Measurements from ENCODE around the gene LMCD1. TPM values are rescaled to one million over a fixed set of nuclear protein-coding genes. Genes with fewer than 3 reads are reported as not detected.

LMCD1 gene
- total and polyA plus RNA-seq, 2 of the 8 experiments (the other 6 are each of a cell fraction or from before 2014, with no cell fraction given) = 12.3 to 26.5 TPM

GRCh38 chr3:8492744-8493511, 8.7 kb upstream of the LMCD1 start:
- no peaks in the 10 kb centered on the region for H3K79me1 ChIP-seq (ENCODE audit: low read depth, low read length)
- no peak overlapping the region for H2BK12ac ChIP-seq (ENCODE audit: low read depth, low read length)
- 88% methylated on average over 7 of the region's 7 CpGs; no CpG with 5 or more reads in 1 of the 2 experiments for WGBS, 2 experiments (ENCODE audit: extremely low coverage in 1 of 2, insufficient coverage in 1 of 2, insufficient read length in 1 of 2, insufficient replicate concordance in 2 of 2, low coverage in 1 of 2, low lambda C conversion rate in 2 of 2, missing lambda C conversion rate in 1 of 2)
- H3K4me1 ChIP-seq (replicated peaks in 1 of 4; ENCODE audit: control insufficient read depth in 3 of 4, insufficient read depth in 4 of 4, low read length in 3 of 4) = peaks cover 0 to 10% (median 7%) of the 10 kb centered on the region in 4 experiments; a peak in 5 of 7 replicates
- ChIA-PET CTCF (ENCODE audit: partially characterized antibody) (interaction anchor here (0.6 kb wide), 1 partner anchor 12 kb away, joined by 4 read pairs; no protein-coding TSS in a partner anchor), POLR2A (ENCODE audit: partially characterized antibody) (no interaction called here)
- H3K23me2 ChIP-seq (ENCODE audit: low read depth, low read length) = no peaks in the 10 kb centered on the region
- no peak overlapping the region for H4K8ac ChIP-seq (ENCODE audit: extremely low read depth, insufficient read depth, low read length)
- H3K9ac ChIP-seq (replicated peaks in 1 of 4; ENCODE audit: extremely low read depth in 1 of 4, low read depth in 3 of 4, low read length in 3 of 4) = no peak overlapping the region
- no peak overlapping the region for H3K4ac ChIP-seq (replicated peaks; ENCODE audit: insufficient read length, low read depth, low read length)
- TF ChIP-seq TBP (IDR thresholded peaks at IDR 0.05; ENCODE audit: low read depth, low read length) = no peak
- H2BK120ac ChIP-seq (replicated peaks; ENCODE audit: low read depth, low read length) = no peak overlapping the region
- H4K20me1 ChIP-seq (replicated peaks in 1 of 2; ENCODE audit: control insufficient read depth in 1 of 2, insufficient read depth in 2 of 2, low read length in 2 of 2) = no peaks in the 10 kb centered on the region
- no peak overlapping the region for H3K4me2 ChIP-seq (ENCODE audit: insufficient read depth in 1 of 2, low read depth in 2 of 2, low read length in 2 of 2)
- no peak overlapping the region for H2BK15ac ChIP-seq (ENCODE audit: low read length)
- H3K27ac ChIP-seq (ENCODE audit: low read depth, low read length) = no peak overlapping the region
- H2BK5ac ChIP-seq (ENCODE audit: low read depth, low read length) = no peak overlapping the region
- no peak overlapping the region for H4K91ac ChIP-seq (replicated peaks; ENCODE audit: insufficient read length, low read length)
- DNase-seq (ENCODE audit: low read depth in 1 of 2, low spot score in 2 of 2) = no peak
- no peak overlapping the region for H3K14ac ChIP-seq (ENCODE audit: insufficient read length)
- H3K18ac ChIP-seq (ENCODE audit: extremely low read depth, low read length) = no peak overlapping the region
- H3K79me2 ChIP-seq (ENCODE audit: control insufficient read depth in 1 of 2, insufficient read depth in 2 of 2, low read length in 2 of 2) = no peaks in the 10 kb centered on the region
- FAIRE-seq = no peak
- H3K4me3 ChIP-seq (ENCODE audit: extremely low read depth in 1 of 4, insufficient read depth in 2 of 4, low read depth in 3 of 4, low read length in 4 of 4) = no peak overlapping the region
- no peaks in the 10 kb centered on the region for H3K9me3 ChIP-seq (ENCODE audit: insufficient read depth in 2 of 2, low read depth in 1 of 2, low read length in 1 of 2)
- no peak overlapping the region for H2AK5ac ChIP-seq (ENCODE audit: low read depth, low read length)
- H3K23ac ChIP-seq (ENCODE audit: insufficient read length) = no peak overlapping the region
- H2AFZ ChIP-seq (ENCODE audit: low read length) = no peak overlapping the region
- no peak overlapping the region for H3K56ac ChIP-seq (replicated peaks; ENCODE audit: insufficient read length, low read depth, low read length)
- H4K5ac ChIP-seq (ENCODE audit: insufficient read length, low read depth, low read length) = no peak overlapping the region
- no peaks in the 10 kb centered on the region for H3K36me3 ChIP-seq (ENCODE audit: control insufficient read depth in 2 of 4, insufficient read depth in 4 of 4, low read length in 3 of 4)
- H2BK20ac ChIP-seq (ENCODE audit: low read length) = no peak overlapping the region
- no peaks in the 10 kb centered on the region for H3K27me3 ChIP-seq (replicated peaks in 1 of 4; ENCODE audit: control insufficient read depth in 3 of 4, extremely low read depth in 1 of 4, insufficient read depth in 3 of 4, low read length in 3 of 4)

All from H1 (cell line).